Adipose tissue (tissue), 3 donors: ENCODE data around the gene RBP4. TPM values are rescaled to one million over a fixed set of nuclear protein-coding genes. Genes with fewer than 3 reads are reported as not detected.

Experiments used
- H3K27ac ChIP-seq: one replicate; pipeline ENCODE4 v1.5.1; 2013; ENCODE audit warnings: low read depth, low read length
- WGBS, 3 donors: extraction: QIAGEN DNeasy Blood & Tissue Kit; methylation state at CpG; one replicate each; pipeline ENCODE4 v1.1.7; 2013; 5-methylcytosine and 5-hydroxymethylcytosine counted together
- polyA plus RNA-seq, 3 donors: library from polyadenylated mRNA; stranded (reverse); fragments of 200-250 nt; gene quantifications; one replicate each; pipeline ENCODE4 v1.2.3, GENCODE V29; 2013
- donor health status: healthy with polysubstance abuse.
- donor health status: Bipolar disorder and iron deficiency.
- donor health status: healthy.

RBP4 gene
- polyA plus RNA-seq, 3 donors, result 158 to 1,290 (median 307) TPM

- no peak overlapping the region for H3K27ac ChIP-seq
- WGBS, 3 donors, result 53 to 65% (median 57%) methylated on average over 1 of the region's 1 CpG
Observed at GRCh38 chr10:93599335-93599734, 1.7 kb downstream of the RBP4 start.

- no peak overlapping the region for H3K27ac ChIP-seq
- WGBS, 3 donors, result 83 to 87% (median 84%) methylated on average over 5 of the region's 5 CpGs
Observed at GRCh38 chr10:93598157-93598556, 2.9 kb downstream of the RBP4 start.

- no peak overlapping the region for H3K27ac ChIP-seq
- WGBS, 3 donors, result 79 to 96% (median 94%) methylated on average over 1 of the region's 1 CpG
Observed at GRCh38 chr10:93597075-93597599, 3.9 kb downstream of the RBP4 start.

GRCh38 chr10:93596539-93596938 is 4.5 kb downstream of the RBP4 start:
- H3K27ac ChIP-seq, result no peak overlapping the region
- 76 to 96% (median 93%) methylated on average over 4 of the region's 4 CpGs for WGBS, 3 donors

- WGBS, 3 donors, result 69 to 85% (median 85%) methylated on average over 5 of the region's 5 CpGs
- no peak overlapping the region for H3K27ac ChIP-seq
Observed at GRCh38 chr10:93595378-93596161, 5.5 kb downstream of the RBP4 start.

- H3K27ac ChIP-seq, result no peak overlapping the region
- WGBS, 3 donors, result 72 to 89% (median 89%) methylated on average over 7 of the region's 7 CpGs
Observed at GRCh38 chr10:93594518-93594917, 6.5 kb downstream of the RBP4 start.

GRCh38 chr10:93593749-93594148 is 7.3 kb downstream of the RBP4 start:
- no peak overlapping the region for H3K27ac ChIP-seq
- WGBS, 3 donors, result 89 to 92% (median 90%) methylated on average over 18 of the region's 18 CpGs

- WGBS, 3 donors, result 86 to 96% (median 96%) methylated on average over 4 of the region's 4 CpGs
Observed at GRCh38 chr10:93593254-93593653, 7.8 kb downstream of the RBP4 start.

GRCh38 chr10:93591065-93591808 is 9.8 kb downstream of the RBP4 start:
- WGBS, 3 donors, result 59 to 73% (median 64%) methylated on average over 8 of the region's 8 CpGs
- H3K27ac ChIP-seq, result no peak overlapping the region

More at GRCh38 chr10:93593254-93593653, 7.8 kb downstream of the RBP4 start:
- H3K27ac ChIP-seq, result no peak overlapping the region

GRCh38 chr10:93590638-93591037 is 10.4 kb downstream of the RBP4 start:
- 86 to 91% (median 88%) methylated on average over 7 of the region's 7 CpGs for WGBS, 3 donors

GRCh38 chr10:93589648-93590562 is 11.1 kb downstream of the RBP4 start:
- H3K27ac ChIP-seq, result no peak overlapping the region
- WGBS, 3 donors, result 85 to 91% (median 90%) methylated on average over 15 of the region's 15 CpGs

More at GRCh38 chr10:93590638-93591037, 10.4 kb downstream of the RBP4 start:
- H3K27ac ChIP-seq, result no peak overlapping the region

GRCh38 chr10:93584445-93584844 is 16.6 kb downstream of the RBP4 start:
- WGBS, 3 donors, result 92 to 94% (median 93%) methylated on average over 7 of the region's 7 CpGs
- no peak overlapping the region for H3K27ac ChIP-seq

GRCh38 chr10:93580828-93581227 is 20.2 kb downstream of the RBP4 start:
- no peak overlapping the region for H3K27ac ChIP-seq
- 39 to 64% (median 53%) methylated on average over 6 of the region's 6 CpGs for WGBS, 3 donors

GRCh38 chr10:93579985-93580711 is 20.9 kb downstream of the RBP4 start:
- 81 to 87% (median 83%) methylated on average over 3 of the region's 3 CpGs for WGBS, 3 donors
- no peak overlapping the region for H3K27ac ChIP-seq

GRCh38 chr10:93579089-93579488 is 21.9 kb downstream of the RBP4 start:
- no peak overlapping the region for H3K27ac ChIP-seq
- 60 to 90% (median 80%) methylated on average over 7 of the region's 7 CpGs for WGBS, 3 donors

- 87 to 91% (median 90%) methylated on average over 3 of the region's 3 CpGs for WGBS, 3 donors
- H3K27ac ChIP-seq, result no peak overlapping the region
Observed at GRCh38 chr10:93577565-93577964, 23.5 kb downstream of the RBP4 start.

- H3K27ac ChIP-seq, result no peak overlapping the region
- WGBS, 3 donors, result 59 to 75% (median 60%) methylated on average over 3 of the region's 3 CpGs
Observed at GRCh38 chr10:93576888-93577287, 24.1 kb downstream of the RBP4 start.

- 57 to 74% (median 65%) methylated on average over 3 of the region's 3 CpGs for WGBS, 3 donors
- no peak overlapping the region for H3K27ac ChIP-seq
Observed at GRCh38 chr10:93573924-93574323, 27.1 kb downstream of the RBP4 start.
